ENCODE data around the gene MACROD2. TPM values are rescaled to one million over a fixed set of nuclear protein-coding genes. Genes with fewer than 3 reads are reported as not detected.

The MACROD2 gene
- total and polyA plus RNA-seq, 2 donors (not counting 1 experiment from before 2014, with no cell fraction given): 5.3 to 6.7 TPM

GRCh38 chr20:14879020-14879697, 883.8 kb downstream of the MACROD2 start:
- TF ChIP-seq CTCF (IDR thresholded peaks at IDR 0.05) (no peak), EZH2 (IDR thresholded peaks at IDR 0.05; ENCODE audit: borderline replicate concordance, insufficient read depth, low read depth, low read length, poor library complexity, severe bottlenecking) (no peak)
- Histone ChIP-seq H3K4me3 (ENCODE audit: control extremely low read depth in 1 of 5, extremely low read depth in 1 of 5, insufficient read depth in 1 of 5, low read depth in 2 of 5, low read length in 4 of 5) (no peak overlapping the region), H2AFZ (ENCODE audit: insufficient read depth, low read depth, low read length, poor library complexity, severe bottlenecking) (no peak overlapping the region), H3K79me2 (ENCODE audit: control insufficient read depth, insufficient read depth, low read length) (no peaks in the 10 kb centered on the region), H3K27ac (ENCODE audit: low read length in 2 of 2) (no peak overlapping the region), H3K27me3 (replicated peaks in 1 of 4; ENCODE audit: control extremely low read depth in 1 of 4, control insufficient read depth in 3 of 4, insufficient read depth in 4 of 4, low read length in 3 of 4) (no peaks in the 10 kb centered on the region), H4K20me1 (ENCODE audit: control insufficient read depth, insufficient read depth, low read length, poor library complexity, severe bottlenecking) (no peaks in the 10 kb centered on the region), H3K4me2 (replicated peaks; ENCODE audit: low read depth, low read length, poor library complexity, severe bottlenecking) (no peak overlapping the region), H3K9me3 (ENCODE audit: control extremely low read depth in 1 of 3, control insufficient read depth in 2 of 3, insufficient read depth in 1 of 3, low read length in 2 of 3) (peaks cover 0 to 1% (median 0%) of the 10 kb centered on the region in 3 donors), H3K9ac (ENCODE audit: low read length) (no peak overlapping the region), H3K4me1 (ENCODE audit: control insufficient read depth in 2 of 2, insufficient read depth in 2 of 2, low read length in 2 of 2) (no peaks in the 10 kb centered on the region), H3K36me3 (replicated peaks in 1 of 2; ENCODE audit: control extremely low read depth in 1 of 2, control insufficient read depth in 1 of 2, extremely low read depth in 1 of 2, insufficient read depth in 2 of 2, low read length in 1 of 2) (no peaks in the 10 kb centered on the region)
- Mint-ChIP-seq H3K9me3 (ENCODE audit: insufficient read depth) (peaks cover 3% of the 10 kb centered on the region), H3K4me3 (no peak overlapping the region), H3K27me3 (peaks cover 13% of the 10 kb centered on the region), H3K27ac (no peak overlapping the region), H3K4me1 (no peaks in the 10 kb centered on the region)
- intact Hi-C loops (cut with micrococcal nuclease): no loop called here
- no peak for DNase-seq
- no CpG with 5 or more reads among the region's 2 CpGs for WGBS (ENCODE audit: insufficient coverage)
- ChIA-PET POLR2A (no interaction called here), CTCF (no interaction called here)
- no peak for ATAC-seq (ENCODE audit: low read depth)

DNA sequence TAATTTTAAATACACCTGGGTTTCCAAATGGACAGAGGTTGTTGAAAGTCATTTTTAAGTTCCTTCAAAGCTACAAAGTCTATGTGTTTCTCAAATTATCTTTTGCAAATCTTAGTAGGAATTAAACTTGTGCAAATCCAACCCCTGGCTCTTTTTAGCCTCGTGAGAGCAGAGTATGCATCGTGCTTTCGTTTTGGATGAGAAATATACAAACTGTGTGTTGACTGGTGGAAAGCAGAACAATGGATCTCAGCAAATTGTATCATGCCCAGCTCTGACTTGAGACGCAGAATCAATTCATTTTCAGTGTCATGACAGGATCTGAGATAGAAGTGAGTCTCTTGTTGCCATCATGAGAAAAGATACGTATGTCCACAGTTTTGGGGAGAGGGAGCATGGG, 884.5 kb downstream of the MACROD2 start:
- peaks cover 15% of the 10 kb centered on the region for H3K27me3 Mint-ChIP-seq
- peaks cover 3% of the 10 kb centered on the region for H3K9me3 Mint-ChIP-seq (ENCODE audit: insufficient read depth)
- no peaks in the 10 kb centered on the region for H3K79me2 ChIP-seq (ENCODE audit: control insufficient read depth, insufficient read depth, low read length)
- H3K9me3 ChIP-seq (ENCODE audit: control extremely low read depth in 1 of 3, control insufficient read depth in 2 of 3, insufficient read depth in 1 of 3, low read length in 2 of 3): peaks cover 0 to 1% (median 0%) of the 10 kb centered on the region in 3 donors
- no peaks in the 10 kb centered on the region for H3K4me1 ChIP-seq (ENCODE audit: control insufficient read depth in 2 of 2, insufficient read depth in 2 of 2, low read length in 2 of 2)
- H4K20me1 ChIP-seq (ENCODE audit: control insufficient read depth, insufficient read depth, low read length, poor library complexity, severe bottlenecking): no peaks in the 10 kb centered on the region
- TF ChIP-seq CTCF (IDR thresholded peaks at IDR 0.05) (no peak), EZH2 (IDR thresholded peaks at IDR 0.05; ENCODE audit: borderline replicate concordance, insufficient read depth, low read depth, low read length, poor library complexity, severe bottlenecking) (no peak)
- no peaks in the 10 kb centered on the region for H3K36me3 ChIP-seq (replicated peaks in 1 of 2; ENCODE audit: control extremely low read depth in 1 of 2, control insufficient read depth in 1 of 2, extremely low read depth in 1 of 2, insufficient read depth in 2 of 2, low read length in 1 of 2)
- H3K9ac ChIP-seq (ENCODE audit: low read length): no peak overlapping the region
- POLR2A ChIA-PET: no interaction called here
- 94% methylated on average over 4 of the region's 5 CpGs for WGBS (ENCODE audit: insufficient coverage)
- intact Hi-C loops (cut with micrococcal nuclease): no loop called here
- no peaks in the 10 kb centered on the region for H3K27me3 ChIP-seq (replicated peaks in 1 of 4; ENCODE audit: control extremely low read depth in 1 of 4, control insufficient read depth in 3 of 4, insufficient read depth in 4 of 4, low read length in 3 of 4)
- H3K27ac Mint-ChIP-seq: no peak overlapping the region
- no peak for DNase-seq
- no peak overlapping the region for H3K4me2 ChIP-seq (replicated peaks; ENCODE audit: low read depth, low read length, poor library complexity, severe bottlenecking)
- no peak overlapping the region for H2AFZ ChIP-seq (ENCODE audit: insufficient read depth, low read depth, low read length, poor library complexity, severe bottlenecking)
- CTCF ChIA-PET: no interaction called here
- no peak overlapping the region for H3K4me3 Mint-ChIP-seq
- H3K4me3 ChIP-seq (ENCODE audit: control extremely low read depth in 1 of 5, extremely low read depth in 1 of 5, insufficient read depth in 1 of 5, low read depth in 2 of 5, low read length in 4 of 5): no peak overlapping the region
- no peak for ATAC-seq (ENCODE audit: low read depth)
- H3K4me1 Mint-ChIP-seq: no peaks in the 10 kb centered on the region
- no peak overlapping the region for H3K27ac ChIP-seq (ENCODE audit: low read length in 2 of 2)
